Measurements from ENCODE around the gene MEI1. TPM values are rescaled to one million over a fixed set of nuclear protein-coding genes. Genes with fewer than 3 reads are reported as not detected.
A peak's percentile ranks its signal among the peaks of the same experiment; 100 is the strongest.

The MEI1 gene
- total RNA-seq, 4 donors from 2014 or later = under 0.01 to 1.8 (median 0.44) TPM; not detected in 1

GRCh38 chr22:41799486-41800347, 100.4 kb downstream of the MEI1 start:
- Histone ChIP-seq H3K4me1 (peaks cover 0 to 26% (median 12%) of the 10 kb centered on the region in 4 donors), H3K27ac (peak overlapping the region; percentile 85 to 92 (median 88)), H3K9me3 (no peaks in the 10 kb centered on the region), H3K36me3 (no peaks in the 10 kb centered on the region), H3K27me3 (no peaks in the 10 kb centered on the region), H3K4me3 (peak overlapping the region; percentile 64 to 89 (median 77))
- peak; percentile 18 to 27 for DNase-seq (ENCODE audit: low spot score in 2 of 2)
- 12 to 13% methylated on average over 29 to 30 of the region's 38 CpGs for WGBS, 2 donors
- TF ChIP-seq CTCF (IDR thresholded peaks at IDR 0.05) (peak in 1 of 5 experiments; percentile 16), EP300 (IDR thresholded peaks at IDR 0.05) (no peak)

DNA sequence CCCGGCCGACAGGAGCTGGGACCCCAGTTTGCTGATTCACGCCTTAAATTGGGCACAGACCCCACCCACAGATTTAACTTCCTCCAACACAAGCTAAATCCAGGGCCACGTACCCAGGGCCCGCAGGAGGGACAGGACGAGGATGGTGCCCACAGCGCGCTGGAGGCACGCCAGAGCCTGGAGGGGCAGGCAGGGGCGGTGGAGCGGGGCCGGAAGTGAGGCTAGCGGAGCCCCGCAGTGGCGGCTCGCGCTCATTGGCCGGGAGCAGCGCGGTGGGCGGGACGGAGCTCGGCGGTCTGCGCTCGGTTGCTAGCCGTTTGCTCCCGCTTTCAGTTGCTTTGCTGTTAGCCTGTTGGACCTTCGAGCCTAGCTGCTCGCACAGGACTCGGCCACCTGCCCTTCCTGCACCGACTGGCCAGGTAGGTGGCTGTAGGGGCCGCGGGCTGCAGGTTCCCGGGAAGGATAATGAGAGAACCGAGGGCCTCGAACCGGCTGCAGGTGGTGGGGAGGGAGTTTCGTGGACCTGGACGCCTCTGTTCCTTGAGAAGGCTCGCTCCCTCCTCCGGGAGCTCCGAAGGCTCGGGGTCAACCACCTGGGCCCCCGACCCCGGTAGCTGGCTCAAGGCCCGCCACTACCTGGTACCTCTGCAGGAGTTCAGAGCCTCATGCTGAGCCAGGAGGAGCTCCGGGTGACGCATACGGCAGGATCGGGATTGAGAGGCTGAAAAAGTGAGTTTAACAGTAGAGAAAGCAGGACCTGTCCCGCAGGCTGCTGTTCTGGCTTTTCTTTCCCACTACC, 101.2 kb downstream of the MEI1 start, which contains the start of gene CCDC134:
Gene CCDC134, plus strand, starts transcription at position 332 of the 799 bp plus-strand sequence. CDS start 8,212 bp downstream, outside the sequence.
- 0 to 1% methylated on average over 48 to 51 of the region's 52 CpGs for WGBS, 2 donors

GRCh38 chr22:41801147-41801819, 102.0 kb downstream of the MEI1 start:
- Histone ChIP-seq H3K27ac (peak overlapping the region in 3 of 4 donors; percentile 85 to 92 (median 86)), H3K27me3 (no peaks in the 10 kb centered on the region), H3K9me3 (no peaks in the 10 kb centered on the region), H3K36me3 (no peaks in the 10 kb centered on the region), H3K4me3 (peak overlapping the region; percentile 64 to 89 (median 77)), H3K4me1 (peaks cover 0 to 26% (median 12%) of the 10 kb centered on the region in 4 donors)
- no peak for DNase-seq (ENCODE audit: low spot score in 2 of 2)
- no peak for TF ChIP-seq EP300 (IDR thresholded peaks at IDR 0.05)
- TF ChIP-seq POLR2A (IDR thresholded peaks at IDR 0.05) = no peak
- no peak for TF ChIP-seq CTCF (IDR thresholded peaks at IDR 0.05)
- WGBS, 2 donors = 33% methylated on average over 4 of the region's 4 CpGs

More for the DNA sequence above, 101.2 kb downstream of the MEI1 start, which contains the start of gene CCDC134:
- Histone ChIP-seq H3K27me3 (no peaks in the 10 kb centered on the region), H3K36me3 (no peaks in the 10 kb centered on the region), H3K4me1 (peaks cover 0 to 26% (median 12%) of the 10 kb centered on the region in 4 donors), H3K4me3 (peak within 1 kb of the TSS; percentile 64 to 89 (median 77)), H3K9me3 (no peaks in the 10 kb centered on the region), H3K27ac (peak within 1 kb of the TSS; percentile 85 to 92 (median 88))
- TF ChIP-seq POLR2A (IDR thresholded peaks at IDR 0.05) (peak; percentile 54 to 75), EP300 (IDR thresholded peaks at IDR 0.05) (peak; percentile 36 to 94), CTCF (IDR thresholded peaks at IDR 0.05) (peak in 2 of 5 experiments; percentile 1 to 21)
- peak; percentile 81 for DNase-seq (ENCODE audit: low spot score in 2 of 2)

DNA sequence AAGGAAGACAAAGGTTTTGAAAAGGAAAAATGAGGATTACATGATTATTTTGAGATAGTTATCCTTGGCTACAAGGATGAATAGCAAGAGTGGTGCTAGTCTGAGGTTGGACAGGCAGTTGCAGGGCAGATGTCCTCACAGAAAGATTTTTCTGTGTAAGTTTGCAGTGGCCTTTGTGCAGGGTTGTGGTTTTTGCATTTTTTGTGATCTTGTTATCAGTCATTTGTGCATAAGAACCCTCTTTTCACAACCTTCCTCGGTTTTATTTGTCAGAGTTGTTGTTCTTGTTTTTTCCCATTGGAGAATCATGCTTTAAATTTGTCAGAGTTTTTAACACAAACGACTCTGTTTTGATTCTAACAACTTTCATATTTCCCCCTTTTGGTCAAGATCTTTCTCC, 102.6 kb downstream of the MEI1 start:
- H3K36me3 ChIP-seq = no peaks in the 10 kb centered on the region
- no peak overlapping the region for H3K27ac ChIP-seq
- DNase-seq (ENCODE audit: low spot score in 2 of 2) = no peak
- no peak overlapping the region for H3K4me3 ChIP-seq
- no peak for TF ChIP-seq CTCF (IDR thresholded peaks at IDR 0.05)
- TF ChIP-seq EP300 (IDR thresholded peaks at IDR 0.05) = no peak
- no peak for TF ChIP-seq POLR2A (IDR thresholded peaks at IDR 0.05)
- 66% methylated on average over 2 of the region's 2 CpGs for WGBS, 2 donors
- no peaks in the 10 kb centered on the region for H3K9me3 ChIP-seq
- peaks cover 0 to 26% (median 12%) of the 10 kb centered on the region in 4 donors for H3K4me1 ChIP-seq
- no peaks in the 10 kb centered on the region for H3K27me3 ChIP-seq
